ENCODE data around the gene DSP. TPM values are rescaled to one million over a fixed set of nuclear protein-coding genes. Genes with fewer than 3 reads are reported as not detected.

DSP gene
- total and polyA plus RNA-seq, 2 of the 13 experiments (the other 11 are each of a cell fraction or from before 2014, with no cell fraction given) = 89.8 to 117 TPM

DNA sequence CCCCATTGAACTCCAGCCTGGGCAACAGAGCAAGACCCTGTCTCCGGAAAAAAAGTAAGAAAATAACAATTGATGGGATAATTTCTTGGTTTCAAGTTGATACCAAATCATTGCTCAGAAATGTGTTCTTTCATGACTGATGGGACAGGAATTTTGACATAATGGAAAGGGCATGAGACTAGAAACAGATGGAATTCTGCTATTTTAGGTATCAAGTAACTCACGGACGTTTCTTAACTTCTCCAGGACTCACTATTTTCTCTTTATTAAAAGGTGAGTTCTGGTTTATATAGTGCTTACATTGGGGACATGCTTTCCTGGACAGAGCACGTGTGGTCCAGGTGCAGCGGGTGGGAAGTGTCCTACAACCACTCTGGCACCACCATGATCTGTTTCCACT, 6.0 kb upstream of the DSP start:
- no peak overlapping the region for H2AFZ ChIP-seq (ENCODE audit: low read length)

More for the DNA sequence above, 6.0 kb upstream of the DSP start:
- Histone ChIP-seq H3K9me3 (ENCODE audit: low read length) (no peaks in the 10 kb centered on the region), H3K4me2 (ENCODE audit: low read depth, low read length) (no peak overlapping the region), H3K79me2 (ENCODE audit: insufficient read depth, low read length) (no peaks in the 10 kb centered on the region), H3K4me3 (replicated peaks in 1 of 3; ENCODE audit: insufficient read depth in 1 of 3, low read depth in 2 of 3, low read length in 3 of 3) (no peak overlapping the region), H3K9ac (ENCODE audit: insufficient read depth, low read depth, low read length) (no peak overlapping the region), H3K27me3 (ENCODE audit: control insufficient read depth in 1 of 2, insufficient read depth in 2 of 2, low read length in 2 of 2) (peaks cover 0 to 11% of the 10 kb centered on the region in 2 experiments; a peak in 3 of 5 replicates), H3K4me1 (ENCODE audit: insufficient read depth, low read length) (peaks cover 26% of the 10 kb centered on the region), H4K20me1 (ENCODE audit: insufficient read depth, low read length) (no peaks in the 10 kb centered on the region), H3K27ac (ENCODE audit: extremely low read length, insufficient read depth, low read length) (no peak overlapping the region), H3K36me3 (replicated peaks in 1 of 2; ENCODE audit: control insufficient read depth in 1 of 2, insufficient read depth in 2 of 2, low read length in 2 of 2) (no peaks in the 10 kb centered on the region)
- CTCF ChIA-PET (ENCODE audit: low intra/inter-chr PET ratio, low total read pairs) = no interaction called here
- TF ChIP-seq PITX1 (CRISPR knock-in tag; IDR thresholded peaks at IDR 0.05) (no peak), GFI1 (CRISPR knock-in tag; IDR thresholded peaks at IDR 0.05; ENCODE audit: borderline replicate concordance) (no peak), ZNF703 (CRISPR knock-in tag; IDR thresholded peaks at IDR 0.05; ENCODE audit: borderline replicate concordance) (no peak), ZNF775 (CRISPR knock-in tag; IDR thresholded peaks at IDR 0.05; ENCODE audit: borderline replicate concordance) (no peak), ZNF770 (CRISPR knock-in tag; IDR thresholded peaks at IDR 0.05) (no peak), KAT2B (IDR thresholded peaks at IDR 0.05; ENCODE audit: borderline replicate concordance, low read depth, low read length) (no peak), EHMT2 (IDR thresholded peaks at IDR 0.05; ENCODE audit: borderline replicate concordance, low read depth, low read length) (no peak)
- intact Hi-C loops (cut with micrococcal nuclease; ENCODE audit: unreplicated experiment) (no loop called here), in situ Hi-C loops (cut with HindIII; ENCODE audit: extremely low pct_ligation_motif_present, low pct_unique_long_range_greater_than_20kb) (no loop called here)
- WGBS (ENCODE audit: low lambda C conversion rate) = 70% methylated on average over 5 of the region's 5 CpGs
- BruUV-seq (replicated peaks) = no TSS peak
- DNase-seq (ENCODE audit: low spot score) (no peak), ATAC-seq (no peak), FAIRE-seq (no peak)
- POLR2A ChIA-PET = no interaction called here
